Measurements from ENCODE around the gene BPIFB3.
A peak's percentile ranks its signal among the peaks of the same experiment; 100 is the strongest.
"Not testable (repeated sequence)": the region's sequence is repeated elsewhere in the genome, so short reads cannot be mapped to it uniquely, and the experiment has no call there.

BPIFB3 gene

GRCh38 chr20:33092361-33092760, 38.7 kb downstream of the BPIFB3 start:
- DNase-seq = no peak

GRCh38 chr20:33093074-33093473, 39.4 kb downstream of the BPIFB3 start:
- no peak for DNase-seq

- no peak for DNase-seq
Measured at GRCh38 chr20:33093582-33093981, 39.9 kb downstream of the BPIFB3 start.

GRCh38 chr20:33095249-33095648, 41.5 kb downstream of the BPIFB3 start:
- DNase-seq = no peak

- DNase-seq = peak; percentile 34 to 45
Measured at GRCh38 chr20:33095902-33096584, 42.3 kb downstream of the BPIFB3 start.

GRCh38 chr20:33097001-33097400, 43.3 kb downstream of the BPIFB3 start:
- DNase-seq = no peak

- no peak for DNase-seq
Measured at GRCh38 chr20:33099843-33100538, 46.3 kb downstream of the BPIFB3 start.

- no peak for DNase-seq
Measured at GRCh38 chr20:33103556-33103955, 49.9 kb downstream of the BPIFB3 start.

GRCh38 chr20:33104336-33104735, 50.6 kb downstream of the BPIFB3 start:
- no peak for DNase-seq

GRCh38 chr20:33105316-33105924, 51.7 kb downstream of the BPIFB3 start:
- DNase-seq = no peak

- DNase-seq = not testable (repeated sequence)
Measured at GRCh38 chr20:33106058-33106620, 52.4 kb downstream of the BPIFB3 start.

- DNase-seq = no peak
Measured at GRCh38 chr20:33108661-33109060, 55.0 kb downstream of the BPIFB3 start.

GRCh38 chr20:33110147-33110825, 56.6 kb downstream of the BPIFB3 start:
- no peak for DNase-seq

GRCh38 chr20:33111306-33111705, 57.6 kb downstream of the BPIFB3 start:
- no peak for DNase-seq

- DNase-seq = no peak
Measured at GRCh38 chr20:33112547-33113386, 59.1 kb downstream of the BPIFB3 start.

GRCh38 chr20:33113387-33113908, 59.7 kb downstream of the BPIFB3 start:
- no peak for DNase-seq

- not testable (repeated sequence) for DNase-seq
Measured at GRCh38 chr20:33115501-33115900, 61.8 kb downstream of the BPIFB3 start.

GRCh38 chr20:33119725-33120720, 66.3 kb downstream of the BPIFB3 start:
- DNase-seq = no peak

- no peak for DNase-seq
Measured at GRCh38 chr20:33120934-33121333, 67.2 kb downstream of the BPIFB3 start.

- DNase-seq = not testable (repeated sequence)
Measured at GRCh38 chr20:33122297-33122696, 68.6 kb downstream of the BPIFB3 start.
